Umbilical cord (tissue), 2 donors: ENCODE results near the gene CHCHD10. TPM values are rescaled to one million over a fixed set of nuclear protein-coding genes. Genes with fewer than 3 reads are reported as not detected.

ENCODE experiments used
- DNase-seq: peaks from one replicate; pipeline ENCODE4 v3.0.0-alpha.2; 2015; ENCODE audit warnings: low spot score
- total RNA-seq: library from RNA; depleted of rRNA; stranded (reverse); fragments of >200 nt; gene quantifications from one replicate; pipeline ENCODE4 v1.2.3, GENCODE V29; 2014; ENCODE audit warnings: low replicate concordance; ENCODE audit not compliant: insufficient read depth

Gene CHCHD10
- not detected for total RNA-seq

DNA sequence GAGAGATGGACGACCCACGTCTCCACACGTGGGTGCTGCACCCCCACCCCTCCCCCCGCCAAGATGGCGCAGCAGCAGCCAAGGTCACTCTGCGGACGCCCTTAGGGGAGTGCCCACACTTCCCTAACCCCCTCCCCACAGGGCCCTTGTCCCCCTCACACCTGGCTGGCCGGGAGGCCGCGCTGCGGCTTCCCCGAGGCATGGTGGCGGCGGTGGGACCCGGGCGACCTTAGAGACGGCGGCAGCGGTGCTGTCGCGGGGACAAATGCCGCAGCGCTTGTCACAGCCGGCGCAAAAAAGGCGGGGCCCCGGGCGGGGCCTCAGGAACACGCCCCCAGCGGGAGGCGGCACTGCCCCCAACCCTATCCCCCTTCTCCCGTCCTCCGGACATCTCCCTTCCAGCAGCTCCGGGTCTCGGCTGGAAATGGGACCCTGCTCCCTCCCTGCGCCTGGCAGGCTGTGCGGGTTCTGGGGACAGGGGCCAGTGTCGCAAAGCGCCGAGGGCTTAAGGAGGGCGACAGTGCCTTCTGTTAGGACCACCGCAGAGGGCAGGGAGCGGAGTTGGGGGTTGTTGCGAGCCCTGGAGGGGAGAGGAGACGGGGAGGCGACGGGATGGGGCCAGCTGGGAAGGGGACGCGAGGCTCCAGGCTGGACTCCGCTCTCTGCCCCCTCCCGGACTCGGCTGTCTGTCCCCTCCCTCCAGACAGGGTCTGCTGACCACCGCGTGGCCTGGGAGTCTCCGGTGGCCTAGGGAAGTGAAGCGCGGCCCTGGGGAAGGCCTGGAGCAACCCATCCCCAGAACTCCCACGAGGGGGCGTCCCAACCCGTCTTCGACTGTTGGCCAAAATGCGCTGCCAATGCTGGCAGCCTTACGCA, at the start of gene CHCHD10:
TSS of gene CHCHD10 (minus strand) at position 300 of the 876 bp plus-strand sequence. CDS start at position 202, 98 bp downstream.
- peak; percentile 82 for DNase-seq

- no peak for DNase-seq
These were observed 49.4 kb upstream of the CHCHD10 start for GRCh38 chr22:23817146-23817545.

DNA sequence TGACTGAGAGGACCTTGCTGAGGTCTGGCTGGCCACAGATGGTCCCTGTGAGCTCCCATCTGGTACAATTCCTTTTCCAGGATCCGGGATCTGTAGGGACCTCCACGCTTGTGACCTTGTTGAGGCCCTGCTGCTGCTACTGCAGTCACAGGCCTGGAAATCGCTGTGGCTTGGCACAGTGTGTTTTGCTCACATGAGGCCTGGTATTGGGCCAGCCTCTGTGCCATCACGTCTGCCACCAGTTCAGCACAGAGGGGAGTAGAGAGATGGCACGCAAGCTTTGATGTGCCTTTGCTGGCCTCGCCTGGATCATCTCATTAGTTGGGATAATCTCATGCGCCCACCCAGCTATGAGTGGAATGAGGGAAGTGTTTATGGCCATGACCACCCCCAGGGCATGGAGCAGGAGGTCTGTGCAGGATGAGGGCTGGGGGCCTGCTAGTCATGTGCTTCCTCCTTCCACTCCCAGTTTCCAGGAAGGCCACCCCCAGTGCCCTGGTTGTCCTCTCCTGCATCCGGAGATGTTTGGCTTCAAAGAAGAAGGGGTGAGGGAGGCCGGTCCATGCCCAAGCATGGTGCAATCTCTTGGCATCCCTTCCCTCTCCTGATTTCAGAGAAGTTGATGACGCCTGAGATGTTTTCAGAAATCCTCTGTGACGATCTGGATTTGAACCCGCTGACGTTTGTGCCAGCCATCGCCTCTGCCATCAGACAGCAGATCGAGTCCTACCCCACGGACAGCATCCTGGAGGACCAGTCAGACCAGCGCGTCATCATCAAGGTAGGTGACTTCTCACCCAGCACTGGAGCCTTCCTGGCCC, 48.6 kb upstream of the CHCHD10 start:
- DNase-seq = no peak

- no peak for DNase-seq
These were observed 47.9 kb upstream of the CHCHD10 start for GRCh38 chr22:23815541-23816155.

DNA sequence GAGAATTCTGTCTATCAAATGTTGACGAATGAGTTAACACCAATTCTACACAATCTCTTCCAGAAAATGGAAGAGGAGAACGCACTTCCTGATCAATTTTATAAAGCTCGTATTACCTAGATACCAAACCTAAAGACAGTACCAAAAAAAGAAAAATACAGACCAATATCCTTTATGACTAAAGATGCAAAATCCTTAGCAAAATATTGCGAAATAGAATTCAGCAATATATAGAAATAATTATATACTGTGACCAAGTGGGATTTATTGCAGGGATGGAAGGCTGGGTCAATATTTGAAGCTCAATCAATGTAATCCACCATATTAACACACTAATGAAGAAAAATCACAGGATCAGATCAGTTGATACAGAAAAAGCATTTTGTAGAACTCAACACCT, 44.6 kb upstream of the CHCHD10 start:
- no peak for DNase-seq

- DNase-seq = no peak
These were observed 39.1 kb upstream of the CHCHD10 start for GRCh38 chr22:23806837-23807236.

DNA sequence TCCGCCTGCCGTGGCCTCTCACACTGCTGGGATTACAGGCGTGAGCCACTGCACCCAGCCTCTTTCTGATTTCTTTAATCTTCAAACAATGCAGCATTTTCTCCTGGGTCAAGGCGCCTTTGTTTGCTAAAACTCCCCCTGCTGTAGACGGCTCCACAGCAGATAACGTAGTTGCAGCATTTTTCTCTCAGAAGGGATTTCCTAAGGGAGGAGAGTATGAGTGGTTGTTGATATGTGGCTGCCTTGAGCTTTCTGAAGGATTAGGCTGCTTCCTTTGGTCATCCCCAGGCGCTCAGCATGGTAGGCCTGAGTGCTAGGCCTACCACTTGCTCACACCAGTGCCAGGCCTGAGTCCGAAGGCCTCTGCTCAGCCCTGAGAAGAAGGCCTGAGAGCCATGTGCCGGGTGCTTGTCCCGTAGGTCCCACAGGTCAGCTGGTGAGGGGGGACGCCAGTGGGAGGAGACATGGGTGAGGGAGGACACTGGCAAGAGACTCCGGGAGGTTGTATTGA, 37.1 kb upstream of the CHCHD10 start:
- peak; percentile 89 for DNase-seq

GRCh38 chr22:23803001-23803819, 35.4 kb upstream of the CHCHD10 start:
- no peak for DNase-seq

DNA sequence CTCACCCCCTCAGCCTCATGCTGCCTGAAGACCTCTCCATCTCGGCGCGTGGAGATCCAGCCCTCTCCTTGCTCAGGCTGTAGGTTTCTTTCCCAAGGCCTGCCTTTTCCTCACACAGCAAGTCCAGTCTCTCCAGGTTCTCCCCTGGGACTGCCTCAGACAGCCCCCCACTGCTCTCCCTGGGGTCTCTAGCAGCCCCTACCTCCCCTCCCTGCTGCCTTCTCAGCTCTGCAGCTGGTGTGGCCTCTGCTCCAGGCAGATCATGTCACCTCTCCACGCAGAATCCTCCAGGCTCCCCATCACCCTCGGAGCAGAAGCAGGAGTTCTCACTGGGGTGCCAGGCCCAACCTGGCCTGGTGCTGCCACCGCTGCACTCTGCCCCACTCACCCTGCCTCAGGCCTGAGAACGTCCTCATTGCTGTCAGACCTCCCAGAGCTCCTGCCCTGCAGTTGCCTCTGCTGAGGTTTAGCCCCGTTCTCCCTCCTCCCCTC, 34.2 kb upstream of the CHCHD10 start:
- DNase-seq = no peak

GRCh38 chr22:23801238-23801821, 33.6 kb upstream of the CHCHD10 start:
- no peak for DNase-seq

DNA sequence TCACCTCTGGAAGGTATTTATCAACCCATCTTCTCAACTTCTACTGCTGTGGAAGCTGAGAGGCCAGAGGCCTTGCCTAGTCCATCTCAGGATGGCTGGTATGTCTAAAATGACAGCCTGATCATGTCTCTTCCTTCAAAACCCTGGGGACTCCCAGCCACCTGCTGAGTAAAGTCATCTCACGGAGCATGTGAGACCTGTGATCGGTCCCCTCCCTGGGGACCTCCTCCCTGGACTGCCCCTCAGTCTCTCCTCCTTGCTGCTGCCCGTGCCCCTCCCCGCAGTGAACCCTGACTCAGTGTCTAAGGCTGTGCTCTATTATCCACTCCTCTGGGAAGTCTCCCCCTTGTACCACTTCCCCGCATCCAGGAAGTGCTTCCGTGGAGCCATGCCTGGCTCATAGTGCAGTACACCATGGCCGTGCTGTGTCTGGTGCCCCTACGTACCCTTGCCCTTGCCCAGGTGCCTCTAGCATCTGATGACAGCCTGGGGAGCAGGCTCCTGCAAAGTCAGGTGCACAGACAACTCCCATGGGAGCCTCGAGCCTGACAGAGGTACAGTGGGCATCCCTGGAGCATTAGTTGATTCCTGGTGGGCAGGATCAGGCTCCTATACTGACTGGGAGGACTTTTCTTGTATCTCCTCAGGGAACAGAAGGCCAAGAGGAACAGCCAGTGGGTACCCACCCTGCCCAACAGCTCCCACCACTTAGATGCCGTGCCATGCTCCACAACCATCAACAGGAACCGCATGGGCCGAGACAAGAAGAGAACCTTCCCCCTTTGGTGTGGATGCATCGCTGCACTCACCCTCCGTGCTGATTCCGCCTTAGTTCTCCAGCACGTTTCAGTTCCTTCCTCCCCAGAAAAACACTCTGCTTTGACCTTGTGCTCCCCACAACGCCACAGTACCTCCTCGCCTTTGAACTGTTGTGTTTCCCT, 32.8 kb upstream of the CHCHD10 start:
- no peak for DNase-seq

GRCh38 chr22:23796461-23796860, 28.7 kb upstream of the CHCHD10 start:
- DNase-seq = peak; percentile 94

DNA sequence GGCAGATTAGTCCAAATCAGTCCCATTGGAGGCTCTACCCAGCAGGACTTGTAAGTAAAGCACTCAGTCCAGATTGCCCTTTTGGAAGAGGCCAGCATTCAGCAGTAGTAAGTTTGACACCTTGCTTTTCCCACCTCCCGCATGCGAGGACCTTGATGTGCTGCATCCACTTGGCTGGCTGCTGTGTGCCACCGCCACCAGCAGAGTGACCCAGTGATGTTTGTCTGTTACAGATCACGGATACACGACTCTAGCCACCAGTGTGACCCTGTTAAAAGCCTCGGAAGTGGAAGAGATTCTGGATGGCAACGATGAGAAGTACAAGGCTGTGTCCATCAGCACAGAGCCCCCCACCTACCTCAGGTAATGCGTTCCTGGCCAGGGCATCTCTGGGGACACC, 25.6 kb upstream of the CHCHD10 start:
- DNase-seq = no peak

DNA sequence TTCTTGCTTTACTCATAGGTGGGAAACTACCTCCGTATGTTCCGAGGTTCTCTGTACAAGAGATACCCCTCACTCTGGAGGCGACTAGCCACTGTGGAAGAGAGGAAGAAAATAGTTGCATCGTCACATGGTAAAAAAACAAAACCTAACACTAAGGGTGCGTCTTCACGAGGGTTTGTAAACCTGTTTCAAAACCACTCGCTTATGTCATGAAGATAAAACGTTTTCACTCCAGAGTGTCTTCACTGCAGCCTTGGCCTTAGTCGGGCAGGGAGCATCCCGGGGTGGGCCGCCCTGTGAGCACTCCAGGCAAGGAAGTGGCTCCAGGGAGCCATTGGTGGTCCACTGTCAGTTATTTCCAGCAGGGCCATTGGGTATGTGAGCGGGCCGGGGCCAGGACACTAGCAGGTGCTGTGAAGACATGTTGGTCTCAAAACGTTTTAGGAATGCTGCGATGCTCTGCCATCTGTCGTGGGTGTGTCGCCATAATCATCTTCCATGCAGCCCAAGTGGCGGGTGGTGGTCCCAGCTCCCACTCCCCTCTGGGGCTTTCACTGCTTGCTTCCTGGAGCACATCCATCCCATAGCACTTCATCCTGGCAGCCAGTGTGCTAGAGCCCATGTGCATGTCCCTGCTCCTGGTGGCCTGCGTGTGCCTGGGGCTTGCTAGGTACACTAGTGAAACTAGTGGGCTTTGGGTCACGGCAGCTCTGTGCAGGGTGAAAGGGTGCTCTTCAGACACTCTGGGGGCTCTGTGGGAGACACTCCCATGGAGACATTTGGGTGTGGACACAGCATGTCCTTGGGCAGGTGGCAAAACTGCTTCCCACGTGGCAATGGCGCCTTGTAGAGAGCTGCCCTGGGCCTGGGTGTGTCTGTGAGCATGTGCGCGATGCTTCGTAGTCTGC, 24.2 kb upstream of the CHCHD10 start:
- DNase-seq = no peak

- DNase-seq = peak; percentile 97
These were observed 23.3 kb upstream of the CHCHD10 start for GRCh38 chr22:23790819-23791737.

DNA sequence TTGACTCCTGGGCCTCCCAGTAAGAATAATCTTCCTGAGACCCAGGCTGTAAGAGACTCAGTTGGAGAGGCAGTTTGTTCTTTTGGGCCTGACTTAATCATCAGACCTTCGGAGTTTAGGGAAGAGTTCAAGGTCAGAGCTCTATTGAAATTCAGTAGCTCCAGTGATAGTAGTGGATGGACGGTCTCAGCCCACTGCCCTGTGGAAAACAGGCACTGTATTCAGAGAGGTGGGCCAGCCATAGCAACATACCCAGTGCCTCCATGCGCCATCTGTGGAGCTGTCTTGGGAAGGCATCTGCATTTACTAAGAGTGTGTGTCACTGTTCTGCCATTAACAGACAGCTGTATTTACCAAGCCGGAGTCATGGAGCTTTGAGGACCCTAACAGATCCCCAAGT, 21.9 kb upstream of the CHCHD10 start:
- DNase-seq = no peak

DNA sequence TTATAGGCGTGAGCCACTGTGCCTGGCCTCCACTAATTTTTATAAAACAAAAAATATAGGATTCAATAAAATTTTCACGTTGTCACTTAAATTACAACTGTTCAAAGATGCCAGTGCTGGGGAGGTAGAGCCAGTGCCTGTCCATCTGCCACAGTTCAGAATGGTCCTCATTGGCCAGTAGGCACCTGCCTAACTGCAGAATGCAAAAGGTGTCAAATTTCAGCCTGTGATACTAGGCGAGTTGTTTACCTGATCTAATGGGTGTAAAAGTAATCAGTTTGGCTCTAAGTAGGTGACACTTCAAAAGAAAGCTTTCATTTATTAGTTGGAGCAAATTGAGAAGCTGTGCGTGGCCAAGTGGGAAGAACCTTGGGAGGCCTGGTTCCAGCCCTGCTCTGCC, 21.3 kb upstream of the CHCHD10 start:
- no peak for DNase-seq
